Measurements from ENCODE around the gene CEP152. TPM values are rescaled to one million over a fixed set of nuclear protein-coding genes. Genes with fewer than 3 reads are reported as not detected.

Gene CEP152
- total and polyA plus RNA-seq, 4 donors, result 0.30 to 9.7 (median 3.5) TPM

GRCh38 chr15:48823237-48823636 lies 12.4 kb upstream of the CEP152 start:
- no peaks in the 10 kb centered on the region for H3K4me1 ChIP-seq (ENCODE audit: control insufficient read depth in 4 of 4, insufficient read depth in 4 of 4, low read length in 3 of 4)
- 14% methylated on average over 1 of the region's 1 CpG for WGBS
- TF ChIP-seq TAF1 (conservative IDR thresholded peaks at IDR 0.05), result no peak
- TF ChIP-seq REST (IDR thresholded peaks at IDR 0.05), result no peak
- no peak for TF ChIP-seq SP1 (IDR thresholded peaks at IDR 0.05)
- TF ChIP-seq NR2F2 (IDR thresholded peaks at IDR 0.05), result no peak
- TF ChIP-seq YY1 (IDR thresholded peaks at IDR 0.05), result no peak
- TF ChIP-seq HNF4G (IDR thresholded peaks at IDR 0.05), result no peak
- TF ChIP-seq HNF4A (conservative IDR thresholded peaks at IDR 0.05), result no peak
- TF ChIP-seq ZBTB33 (IDR thresholded peaks at IDR 0.05), result no peak
- no peak for TF ChIP-seq FOXA1 (IDR thresholded peaks at IDR 0.05)
- TF ChIP-seq, protein P1, sequence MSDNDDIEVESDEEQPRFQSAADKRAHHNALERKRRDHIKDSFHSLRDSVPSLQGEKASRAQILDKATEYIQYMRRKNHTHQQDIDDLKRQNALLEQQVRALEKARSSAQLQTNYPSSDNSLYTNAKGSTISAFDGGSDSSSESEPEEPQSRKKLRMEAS (IDR thresholded peaks at IDR 0.05), result no peak
- no peak for TF ChIP-seq RAD21 (IDR thresholded peaks at IDR 0.05)
- TF ChIP-seq ATF3 (IDR thresholded peaks at IDR 0.05), result no peak
- TF ChIP-seq GABPA (IDR thresholded peaks at IDR 0.05 in 1 of 2, conservative IDR thresholded peaks at IDR 0.05 in 1 of 2), result no peak
- TF ChIP-seq JUND (IDR thresholded peaks at IDR 0.05), result no peak
- TF ChIP-seq FOXA2 (IDR thresholded peaks at IDR 0.05), result no peak
- TF ChIP-seq EGR1 (IDR thresholded peaks at IDR 0.05; ENCODE audit: low read depth in 2 of 2), result no peak
- no peak for DNase-seq (ENCODE audit: low spot score)
- no peak overlapping the region for H3K9ac ChIP-seq (ENCODE audit: low read depth in 1 of 2, low read length in 2 of 2)
- no peak overlapping the region for H3K4me3 ChIP-seq (ENCODE audit: low read depth in 1 of 3, low read length in 3 of 3)
- H3K27me3 ChIP-seq (ENCODE audit: control insufficient read depth in 4 of 4, insufficient read depth in 4 of 4, low read length in 3 of 4), result no peaks in the 10 kb centered on the region
- H3K36me3 ChIP-seq (ENCODE audit: control insufficient read depth in 4 of 4, insufficient read depth in 3 of 4, low read depth in 1 of 4, low read length in 3 of 4), result no peaks in the 10 kb centered on the region
- H3K9me3 ChIP-seq (ENCODE audit: control insufficient read depth in 4 of 4, low read length in 3 of 4), result peaks cover 0 to 2% (median 0%) of the 10 kb centered on the region in 4 donors
- no peak overlapping the region for H3K27ac ChIP-seq (ENCODE audit: low read depth in 1 of 2, low read length in 2 of 2)

DNA sequence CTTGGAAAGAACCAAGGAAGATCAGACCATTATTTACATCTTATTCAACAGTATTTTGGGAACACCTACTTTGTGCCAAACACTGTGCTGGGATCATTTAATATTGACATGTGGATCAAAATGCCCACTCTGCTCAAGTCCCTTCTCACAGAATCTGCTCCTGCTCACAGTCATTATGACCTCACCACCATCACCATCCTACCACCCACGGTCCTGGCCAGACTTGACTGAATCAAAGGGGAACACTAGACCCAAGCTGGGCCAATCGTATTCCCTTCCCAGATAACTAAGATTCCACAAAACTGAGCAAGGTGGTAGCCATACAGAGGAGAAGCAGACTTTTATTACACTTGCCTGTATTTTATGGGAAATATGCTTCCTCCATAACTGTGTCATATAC lies 3.4 kb upstream of the CEP152 start:
- TF ChIP-seq RXRA (IDR thresholded peaks at IDR 0.05), result no peak
- TF ChIP-seq YY1 (IDR thresholded peaks at IDR 0.05), result no peak
- TF ChIP-seq HNF4G (IDR thresholded peaks at IDR 0.05), result no peak
- TF ChIP-seq SP1 (IDR thresholded peaks at IDR 0.05), result no peak
- peaks cover 0 to 18% (median 15%) of the 10 kb centered on the region in 4 donors for H3K4me1 ChIP-seq (ENCODE audit: control insufficient read depth in 4 of 4, insufficient read depth in 4 of 4, low read length in 3 of 4)
- H3K9me3 ChIP-seq (ENCODE audit: control insufficient read depth in 4 of 4, low read length in 3 of 4), result no peaks in the 10 kb centered on the region
- no peak overlapping the region for H3K4me3 ChIP-seq (ENCODE audit: low read depth in 1 of 3, low read length in 3 of 3)
- WGBS, result 81% methylated on average over 2 of the region's 2 CpGs
- H3K27me3 ChIP-seq (ENCODE audit: control insufficient read depth in 4 of 4, insufficient read depth in 4 of 4, low read length in 3 of 4), result no peaks in the 10 kb centered on the region
- H3K9ac ChIP-seq (ENCODE audit: low read depth in 1 of 2, low read length in 2 of 2), result no peak overlapping the region
- no peak for DNase-seq (ENCODE audit: low spot score)
- no peak overlapping the region for H3K27ac ChIP-seq (ENCODE audit: low read depth in 1 of 2, low read length in 2 of 2)
- H3K36me3 ChIP-seq (ENCODE audit: control insufficient read depth in 4 of 4, insufficient read depth in 3 of 4, low read depth in 1 of 4, low read length in 3 of 4), result no peaks in the 10 kb centered on the region
